PFSK-1 (cell line): Measurements from ENCODE around the gene PDGFC.

ENCODE experiments used
- FOXP2 ChIP-seq: optimal IDR thresholded peaks from 2 replicates; pipeline ENCODE3; 2011; ENCODE audit warnings: borderline replicate concordance, control low read depth, inconsistent platforms; ENCODE audit not compliant: insufficient read depth; ENCODE audit errors: extremely low read length, extremely low read depth
- POLR2AphosphoS5 ChIP-seq: IDR thresholded peaks from 2 replicates; pipeline ENCODE4 v1.6.1; 2012; ENCODE audit warnings: low read depth, mild to moderate bottlenecking, control low read depth, low read length, moderate library complexity
- REST ChIP-seq, 2 experiments: IDR thresholded peaks; 2 replicates each; pipeline versions ENCODE4 v1.6.1 to v1.8.0; 2011 to 2012; ENCODE audit warnings: low read depth in 2 of 2, low read length in 2 of 2, control low read depth in 1 of 2, inconsistent platforms in 1 of 2, mild to moderate bottlenecking in 1 of 2, moderate library complexity in 1 of 2; ENCODE audit not compliant: insufficient read depth in 1 of 2
- SIN3A ChIP-seq: IDR thresholded peaks from 2 replicates; pipeline ENCODE4 v1.6.1; 2012; ENCODE audit warnings: mild to moderate bottlenecking, low read length, moderate library complexity, borderline replicate concordance; ENCODE audit not compliant: insufficient read depth
- TAF1 ChIP-seq: IDR thresholded peaks from 2 replicates; pipeline ENCODE4 v1.6.1; 2012; ENCODE audit warnings: low read length, control low read depth, borderline replicate concordance; ENCODE audit not compliant: insufficient read depth

The PDGFC gene

DNA sequence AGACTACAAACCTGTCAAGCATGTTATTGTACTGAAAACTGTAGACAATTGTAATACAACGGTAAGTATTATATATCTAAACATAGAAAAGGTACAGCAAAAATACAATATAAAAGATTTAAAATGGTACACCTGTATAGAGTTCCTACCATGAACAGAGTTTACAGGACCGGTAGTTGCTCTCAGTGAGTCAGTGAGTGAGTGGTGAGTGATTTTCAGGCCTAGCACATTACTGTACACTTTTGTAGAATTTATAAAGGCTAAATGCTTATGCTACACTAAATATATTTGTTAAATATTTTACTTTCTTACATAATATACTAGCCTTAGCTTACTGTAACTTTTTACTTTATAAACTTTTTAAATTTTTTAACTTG is 37.4 kb downstream of the PDGFC start:
- no peak for TF ChIP-seq REST (IDR thresholded peaks at IDR 0.05; ENCODE audit: insufficient read depth in 1 of 2, low read depth in 2 of 2, low read length in 2 of 2)
- no peak for TF ChIP-seq SIN3A
- no peak for TF ChIP-seq FOXP2
- no peak for TF ChIP-seq TAF1
- no peak for TF ChIP-seq POLR2AphosphoS5

- TF ChIP-seq SIN3A = no peak; the same call in 1 of the 2 replicates
- TF ChIP-seq REST (IDR thresholded peaks at IDR 0.05; ENCODE audit: insufficient read depth in 1 of 2, low read depth in 2 of 2, low read length in 2 of 2) = no peak
These were observed 37.9 kb downstream of the PDGFC start for GRCh38 chr4:156933633-156934258.

GRCh38 chr4:156931267-156931666 is 40.3 kb downstream of the PDGFC start:
- peak; percentile 58 for TF ChIP-seq FOXP2
- TF ChIP-seq SIN3A = peak; percentile 80; the same call in 1 of the 2 replicates
- TF ChIP-seq TAF1 = no peak
- peak in 1 of 2 experiments; percentile 54; a peak in 1 of 4 replicates for TF ChIP-seq REST (IDR thresholded peaks at IDR 0.05; ENCODE audit: insufficient read depth in 1 of 2, low read depth in 2 of 2, low read length in 2 of 2)
- no peak; the same call in 1 of the 2 replicates for TF ChIP-seq POLR2AphosphoS5

DNA sequence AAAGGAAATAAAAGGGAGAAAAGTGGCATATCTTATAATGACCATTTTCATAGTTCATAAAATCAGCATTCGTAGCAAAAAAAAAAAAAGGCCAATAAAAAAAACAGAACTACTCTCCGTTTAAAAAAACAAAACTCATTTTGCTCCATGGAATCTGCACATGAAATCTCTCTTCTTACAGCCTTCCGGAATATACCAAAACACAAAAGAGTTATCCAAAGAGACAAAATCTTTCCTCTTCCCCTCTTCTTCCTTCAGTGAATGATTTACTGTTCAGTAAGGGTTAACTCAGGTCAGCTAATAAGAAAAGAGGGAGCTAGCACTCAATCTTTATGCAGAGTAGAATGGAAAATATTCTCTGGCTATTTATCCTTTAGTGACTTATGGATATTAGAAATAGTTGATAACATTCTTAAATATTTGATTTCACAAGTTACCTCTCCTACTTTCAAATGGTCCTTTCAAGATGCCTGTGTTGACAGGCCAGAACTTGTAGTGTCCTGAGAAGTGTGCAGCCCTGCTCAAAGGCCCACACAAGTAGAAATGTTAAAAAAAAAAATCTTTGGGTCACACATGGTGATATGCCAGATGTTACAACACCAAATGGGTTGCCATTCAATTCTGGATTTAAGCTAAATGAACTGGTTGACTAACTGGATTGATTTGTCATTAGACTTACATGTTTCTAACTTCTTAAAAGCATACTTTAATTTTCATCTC is 42.1 kb downstream of the PDGFC start:
- TF ChIP-seq SIN3A (no peak), TAF1 (no peak), FOXP2 (no peak), REST (IDR thresholded peaks at IDR 0.05; ENCODE audit: insufficient read depth in 1 of 2, low read depth in 2 of 2, low read length in 2 of 2) (no peak), POLR2AphosphoS5 (no peak)
